ENCODE results near the gene MAPT. TPM values are rescaled to one million over a fixed set of nuclear protein-coding genes. Genes with fewer than 3 reads are reported as not detected.
A peak's percentile ranks its signal among the peaks of the same experiment; 100 is the strongest.
"Not testable (repeated sequence)": the region's sequence is repeated elsewhere in the genome, so short reads cannot be mapped to it uniquely, and the experiment has no call there.

Gene MAPT
- total RNA-seq, 1 experiment from 2014 or later = 0.06 TPM

DNA sequence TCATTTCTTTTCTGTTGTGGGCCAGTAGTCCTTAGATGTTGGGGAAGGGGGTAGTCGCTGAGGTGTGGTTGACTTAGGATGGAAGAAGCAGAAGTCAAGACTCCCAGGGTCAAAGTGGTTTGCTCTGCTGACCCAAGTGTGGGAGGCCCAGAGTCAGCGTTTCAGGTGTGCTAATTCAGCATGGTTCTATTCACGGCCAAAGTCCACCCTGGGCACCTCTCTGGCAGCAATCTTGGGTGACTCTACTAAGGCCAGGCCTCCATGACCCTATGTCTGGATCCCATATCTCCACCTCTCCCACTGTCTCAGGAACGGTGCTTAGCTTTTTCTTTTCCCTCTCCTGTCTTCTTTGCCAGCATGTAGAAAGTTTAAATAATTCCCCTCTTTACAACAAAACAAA lies 32.9 kb downstream of the MAPT start:
- DNase-seq (ENCODE audit: low read depth) = no peak

DNA sequence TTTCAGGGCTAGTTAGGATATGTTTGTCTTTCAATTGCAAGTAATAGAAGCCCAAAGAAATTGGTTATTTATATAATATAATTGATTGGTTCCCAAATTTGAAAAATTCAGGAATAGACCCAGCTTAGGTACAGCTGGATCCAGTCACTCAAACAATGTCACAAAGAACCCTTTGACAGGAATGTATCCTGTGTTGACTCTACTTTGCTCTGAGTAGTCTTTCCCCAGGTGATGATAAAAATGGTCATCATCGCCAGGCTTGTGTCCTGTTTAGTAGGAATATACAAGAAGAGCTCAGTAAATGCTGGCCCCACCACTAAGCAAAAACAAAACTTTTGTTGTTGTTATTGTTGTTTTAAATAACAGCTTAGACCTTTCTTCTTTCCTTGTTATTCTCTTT lies 35.0 kb downstream of the MAPT start:
- no peak for DNase-seq (ENCODE audit: low read depth)

DNA sequence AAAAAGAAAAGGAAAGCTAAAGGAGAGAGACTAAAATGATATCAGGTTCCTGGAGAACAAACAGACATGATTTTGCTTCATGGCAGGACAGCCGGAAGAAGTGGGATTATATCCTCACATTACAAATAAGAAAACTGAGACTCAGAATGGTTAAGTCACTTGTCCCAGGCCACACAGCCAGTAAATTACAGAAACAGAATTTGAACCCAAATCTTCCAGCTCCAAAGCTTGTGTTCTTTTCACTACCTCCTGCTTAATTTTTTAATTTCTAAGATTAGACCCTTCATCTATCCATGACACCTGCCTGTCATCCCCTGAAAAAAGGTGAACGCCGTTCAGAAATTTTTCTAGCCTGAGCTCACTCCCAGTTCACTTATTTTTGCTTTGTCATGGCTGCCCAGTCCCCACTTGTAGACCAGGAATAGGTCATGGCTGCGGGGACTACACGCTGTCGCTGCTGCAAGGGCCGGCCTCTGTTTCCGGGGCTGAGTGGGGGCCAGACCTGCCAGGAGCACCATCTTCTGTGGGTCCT lies 36.1 kb downstream of the MAPT start:
- no peak for DNase-seq (ENCODE audit: low read depth)

DNA sequence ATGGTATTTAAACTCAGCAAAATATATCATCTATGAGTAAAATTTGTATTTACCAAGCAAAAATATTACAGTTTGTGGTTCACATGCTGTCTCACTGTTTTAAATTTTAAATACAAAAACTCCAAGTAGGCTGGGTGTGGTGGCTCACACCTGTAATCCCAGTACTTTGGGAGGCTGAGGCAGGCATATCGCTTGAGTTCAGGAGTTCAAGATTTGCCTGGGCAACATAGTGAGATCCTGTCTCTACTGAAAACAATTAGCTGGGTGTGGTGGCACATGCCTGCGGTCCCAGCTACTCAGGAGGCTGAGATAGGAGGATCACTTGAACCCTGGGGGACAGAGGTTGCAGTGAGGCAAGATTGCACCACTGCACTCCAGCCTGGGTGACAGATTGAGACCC lies 37.3 kb downstream of the MAPT start:
- no peak for DNase-seq (ENCODE audit: low read depth)

DNA sequence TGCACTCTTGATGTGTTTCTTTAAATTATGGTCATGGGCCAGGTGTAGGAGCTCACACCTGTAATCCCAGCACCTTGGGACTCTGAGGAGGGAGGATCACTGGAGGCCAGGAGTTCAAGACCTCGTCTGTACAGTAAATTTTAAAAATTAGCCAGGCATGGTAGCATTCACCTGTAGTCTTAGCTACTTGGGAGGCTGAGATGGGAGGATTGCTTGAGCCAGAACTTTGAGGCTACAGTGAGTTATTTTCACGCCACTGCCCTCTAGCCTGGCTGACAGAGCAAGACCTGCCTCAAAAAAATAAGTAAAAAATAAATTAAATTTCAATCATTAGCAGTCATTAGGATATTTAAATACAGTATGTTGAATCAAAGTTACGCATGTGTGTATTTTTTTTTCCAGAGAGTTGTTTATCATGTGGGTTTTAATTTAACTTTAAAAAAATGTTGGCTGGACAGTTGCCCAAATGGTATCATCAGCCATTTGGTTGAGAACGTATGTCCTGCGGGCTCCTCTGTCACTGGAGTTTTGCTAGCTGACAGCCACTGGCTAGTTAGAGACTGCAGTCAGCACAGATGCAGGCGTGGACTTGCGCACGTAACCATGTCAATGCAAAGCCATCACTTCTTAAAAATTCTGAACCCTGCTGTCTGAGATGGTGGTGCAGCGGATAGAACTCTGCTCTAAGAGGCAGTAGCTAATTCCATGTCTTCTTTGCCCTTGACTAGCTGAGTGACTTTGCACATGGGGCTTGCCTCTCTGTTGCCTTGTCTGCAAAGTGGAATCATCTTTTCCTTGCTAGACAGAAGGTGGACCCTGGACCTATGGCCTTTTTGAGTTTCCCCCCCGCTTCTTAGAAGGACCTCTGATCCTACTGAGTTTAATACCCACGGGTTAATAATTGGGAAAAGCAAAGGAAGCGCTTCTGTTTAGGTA lies 40.0 kb downstream of the MAPT start:
- DNase-seq (ENCODE audit: low read depth) = no peak

DNA sequence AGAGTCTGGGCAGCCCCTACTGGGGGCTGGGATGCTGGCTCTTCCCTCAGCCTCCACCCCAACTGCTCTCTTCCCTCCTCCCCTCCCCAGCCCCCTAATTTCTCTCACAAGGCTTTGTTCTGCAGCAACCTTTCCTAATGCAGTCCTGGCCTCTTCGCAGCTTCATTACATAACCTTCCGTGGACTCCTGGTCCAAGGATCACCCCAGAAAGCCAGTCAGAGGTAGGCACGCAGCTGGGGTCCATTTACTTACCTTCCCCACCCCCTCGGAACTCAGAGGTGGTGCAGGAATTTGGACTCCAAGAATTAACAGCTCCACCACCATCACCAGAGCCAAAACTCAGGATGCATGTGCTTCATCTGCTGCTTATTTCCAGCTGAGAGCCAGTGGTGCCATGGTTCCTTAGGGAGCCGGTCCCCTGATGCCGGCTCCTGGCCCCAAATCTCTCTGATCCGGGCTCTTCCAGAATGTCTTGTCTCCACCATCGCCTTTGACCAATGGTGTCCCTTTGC lies 40.9 kb downstream of the MAPT start:
- DNase-seq (ENCODE audit: low read depth) = no peak

DNA sequence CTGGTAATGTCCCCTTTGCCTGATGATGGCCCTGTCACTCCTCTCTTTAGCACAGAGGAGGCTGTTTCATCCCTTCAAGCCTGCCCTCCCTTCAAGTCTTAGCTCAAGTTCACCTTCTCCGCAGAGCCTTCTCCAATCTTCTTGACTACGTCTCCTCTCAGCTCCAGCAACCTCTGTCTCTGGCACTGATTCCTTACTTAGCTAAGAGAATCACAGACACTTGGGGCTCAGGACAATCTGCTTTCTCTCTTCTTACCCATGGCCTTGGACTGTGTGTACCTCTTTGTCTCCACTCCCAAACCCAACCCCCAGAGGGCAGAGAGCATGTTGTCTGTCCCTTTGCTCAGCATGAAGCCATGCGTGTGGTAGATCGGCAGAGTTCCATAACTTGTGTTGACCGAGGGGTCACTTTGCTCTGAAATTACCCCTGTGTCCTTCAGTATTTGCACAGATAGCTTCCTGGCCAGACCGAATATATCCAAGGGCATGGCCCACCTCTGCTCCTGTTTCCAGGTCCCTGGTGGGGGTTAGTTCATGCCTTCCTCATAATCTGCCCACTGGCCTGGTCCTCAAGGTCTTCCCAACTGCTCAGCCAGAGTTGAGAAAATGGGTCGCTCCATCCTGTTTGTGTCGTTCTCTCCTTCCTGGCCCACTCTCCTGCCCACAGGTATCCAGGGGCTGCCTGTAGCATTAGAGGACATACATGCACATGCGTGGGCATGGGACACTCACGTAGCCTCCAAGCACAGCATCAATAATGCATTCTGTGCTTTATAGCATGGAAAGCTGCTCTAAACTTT lies 41.6 kb downstream of the MAPT start:
- no peak for DNase-seq (ENCODE audit: low read depth)

DNA sequence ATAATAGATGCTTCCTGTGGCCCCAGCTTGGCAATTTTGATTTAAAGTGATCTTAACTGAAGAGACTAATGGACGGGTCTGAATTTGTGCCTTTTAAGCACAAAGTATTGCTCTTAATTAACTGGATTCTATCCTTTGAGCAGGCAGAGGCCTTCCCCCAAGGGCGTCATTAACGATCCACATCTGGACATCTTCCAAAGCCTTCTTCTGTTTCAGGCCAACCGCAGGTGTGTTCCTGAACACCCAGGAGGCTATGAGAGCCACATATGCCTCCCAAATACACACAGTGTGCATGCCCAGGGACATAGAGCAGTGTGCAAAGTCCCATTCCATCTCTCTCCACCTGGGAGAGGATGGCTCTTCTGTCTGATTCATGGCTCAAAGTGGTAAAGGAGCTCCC lies 42.3 kb downstream of the MAPT start:
- DNase-seq (ENCODE audit: low read depth) = no peak

DNA sequence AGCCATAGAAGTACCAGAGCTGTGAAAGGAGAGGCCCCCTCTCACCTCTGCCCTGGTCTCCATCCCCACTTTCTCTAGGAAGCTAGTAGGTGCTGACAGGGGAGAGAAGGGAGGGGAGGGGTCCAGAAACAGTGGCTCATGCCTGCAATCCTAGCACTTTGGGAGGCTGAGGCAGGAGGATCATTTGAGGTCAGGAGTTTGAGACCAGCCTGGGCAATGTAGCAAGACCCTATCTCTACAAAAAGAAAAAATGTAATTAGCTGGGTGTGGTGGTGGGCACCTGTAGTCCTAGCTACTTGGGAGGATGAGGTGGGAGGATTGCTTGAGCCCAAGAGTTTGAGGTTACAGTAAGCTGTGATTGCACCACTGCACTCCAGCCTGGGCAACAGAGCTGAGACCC lies 42.8 kb downstream of the MAPT start:
- DNase-seq (ENCODE audit: low read depth) = not testable (repeated sequence)

DNA sequence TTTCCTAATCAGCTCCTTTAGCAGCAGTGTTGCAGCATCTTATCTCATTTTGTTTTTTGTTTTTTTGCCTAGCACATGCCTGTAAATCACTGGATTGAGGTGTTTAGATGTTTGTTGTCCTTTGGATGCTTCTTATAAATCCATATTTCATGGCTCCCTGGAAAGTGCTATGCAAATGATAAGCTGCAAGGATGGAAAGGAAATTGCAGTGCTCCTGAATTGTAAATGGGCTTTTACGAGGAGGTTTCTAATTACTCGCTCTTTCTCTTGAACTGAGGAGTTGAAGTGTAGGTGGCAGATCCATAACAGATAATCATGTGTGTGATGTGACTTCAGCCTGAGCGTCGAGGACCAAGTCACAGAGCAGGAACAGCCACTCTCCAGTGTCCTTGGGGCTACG lies 45.0 kb downstream of the MAPT start:
- DNase-seq (ENCODE audit: low read depth) = no peak

DNA sequence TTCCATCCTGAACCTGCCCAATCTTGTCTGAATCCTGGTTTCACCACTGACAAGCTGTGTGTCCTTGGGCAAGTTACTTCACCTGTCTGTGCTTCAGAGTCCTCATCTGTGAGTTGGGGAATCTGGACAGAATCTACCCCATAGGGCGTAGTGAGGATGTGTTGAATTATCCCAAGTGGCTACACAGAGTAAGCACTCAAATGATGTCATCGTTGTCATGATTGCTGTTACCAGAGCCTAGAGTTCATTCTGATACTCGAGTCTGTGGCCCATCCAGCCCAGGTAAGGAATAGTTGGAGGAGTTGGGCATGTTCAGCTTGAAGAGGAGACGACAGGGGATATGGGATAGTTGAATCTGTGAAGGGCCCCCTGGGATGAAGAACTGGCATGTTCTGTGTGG lies 45.9 kb downstream of the MAPT start:
- no peak for DNase-seq (ENCODE audit: low read depth)

DNA sequence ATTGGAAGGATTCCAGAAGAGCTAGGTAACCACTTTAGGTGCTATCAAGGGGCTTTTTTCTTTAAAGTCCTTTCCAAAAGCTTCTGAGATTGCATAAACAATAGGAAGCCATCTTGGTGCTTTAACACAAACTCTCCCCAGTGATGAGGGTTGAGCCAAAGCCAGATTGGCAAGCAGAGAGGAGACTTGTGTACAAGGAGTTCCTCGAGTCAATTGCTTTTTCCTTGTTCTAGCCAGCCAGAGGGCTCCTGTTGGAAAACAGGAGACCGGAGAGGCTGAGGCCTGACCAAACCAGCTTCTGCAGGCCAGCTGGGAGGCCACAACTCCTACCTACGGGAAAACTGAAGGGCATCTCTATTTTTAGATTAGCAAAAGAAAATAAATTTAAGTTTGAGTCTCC lies 46.5 kb downstream of the MAPT start:
- no peak for DNase-seq (ENCODE audit: low read depth)

DNA sequence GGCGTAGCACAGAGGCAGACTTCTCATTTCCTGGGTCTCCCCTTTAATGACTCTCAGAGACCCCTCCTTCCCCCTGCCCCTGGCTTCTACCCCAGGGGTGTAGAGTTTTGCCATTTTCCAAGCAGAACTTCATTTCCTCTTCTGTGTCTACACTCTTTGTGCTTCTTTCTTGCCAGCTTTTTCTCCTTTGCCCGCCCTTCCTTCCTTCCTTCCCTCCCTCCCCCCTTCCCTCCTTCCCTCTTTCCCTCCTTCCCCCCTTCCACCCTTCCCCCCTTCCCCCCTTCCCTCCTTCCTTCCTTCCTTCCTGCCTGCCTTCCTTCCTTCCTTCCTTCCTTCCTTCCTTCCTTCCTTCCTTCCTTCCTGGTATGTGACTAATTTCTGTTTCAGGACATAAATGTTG lies 47.0 kb downstream of the MAPT start:
- no peak for DNase-seq (ENCODE audit: low read depth)

DNA sequence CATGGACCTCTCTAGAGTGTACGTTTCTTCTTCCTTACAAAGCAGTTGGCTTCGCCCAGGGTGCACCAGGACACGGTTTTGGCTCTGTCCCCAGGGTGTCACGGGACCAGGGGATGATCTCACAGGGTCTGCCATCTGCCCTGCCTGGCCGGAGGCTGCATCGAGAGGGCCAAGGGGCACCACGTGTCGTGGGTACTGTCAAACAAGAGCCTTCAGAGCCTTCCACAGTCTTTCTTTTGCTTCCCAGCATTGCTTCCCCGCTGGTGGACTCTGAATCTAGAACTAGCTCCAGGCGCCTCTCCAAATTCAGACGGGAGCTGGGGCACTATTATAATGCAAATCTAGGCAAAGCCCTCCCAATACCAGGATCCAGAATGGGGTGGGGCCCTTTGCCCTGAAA lies 47.9 kb downstream of the MAPT start:
- peak; percentile 32 for DNase-seq (ENCODE audit: low read depth)

DNA sequence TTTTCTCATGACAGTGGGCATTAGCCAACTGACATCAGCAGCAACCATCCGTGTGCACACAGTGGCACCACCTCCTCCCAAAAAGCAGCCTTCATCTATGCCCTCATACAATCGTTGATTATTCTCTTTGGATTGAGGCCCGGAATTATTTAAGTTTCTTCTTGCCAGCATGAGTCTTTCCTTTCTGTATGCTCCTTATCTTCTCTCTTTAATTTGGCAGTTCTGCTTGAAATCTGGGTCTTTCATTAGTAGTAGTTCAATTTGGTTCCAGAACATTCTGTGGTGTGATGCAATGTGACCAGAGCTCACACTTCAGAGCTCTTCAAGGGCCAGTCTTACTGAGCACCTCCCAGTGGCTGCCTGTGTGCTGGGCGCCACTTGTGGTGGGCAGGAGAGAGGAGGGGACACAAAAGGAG lies 52.5 kb downstream of the MAPT start:
- DNase-seq (ENCODE audit: low read depth) = no peak

DNA sequence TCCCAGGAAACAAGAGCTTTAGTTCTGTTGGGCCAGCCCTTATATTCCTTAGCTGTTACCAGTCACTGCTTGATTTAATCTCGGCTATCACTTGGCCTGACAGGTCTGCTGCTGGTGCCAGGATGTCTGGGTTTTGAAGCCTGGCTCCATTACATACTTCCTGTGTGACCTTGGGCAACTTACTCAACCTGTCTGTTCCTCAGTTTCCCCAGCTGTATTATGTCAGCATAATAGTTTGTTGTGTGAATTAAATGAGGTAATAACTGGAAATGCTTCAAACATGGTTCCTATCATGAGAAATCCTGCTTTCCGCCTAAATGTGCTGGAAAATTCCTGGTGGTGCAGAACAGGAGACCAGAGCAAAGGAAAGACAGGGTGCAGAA lies 54.1 kb downstream of the MAPT start:
- DNase-seq (ENCODE audit: low read depth) = no peak

DNA sequence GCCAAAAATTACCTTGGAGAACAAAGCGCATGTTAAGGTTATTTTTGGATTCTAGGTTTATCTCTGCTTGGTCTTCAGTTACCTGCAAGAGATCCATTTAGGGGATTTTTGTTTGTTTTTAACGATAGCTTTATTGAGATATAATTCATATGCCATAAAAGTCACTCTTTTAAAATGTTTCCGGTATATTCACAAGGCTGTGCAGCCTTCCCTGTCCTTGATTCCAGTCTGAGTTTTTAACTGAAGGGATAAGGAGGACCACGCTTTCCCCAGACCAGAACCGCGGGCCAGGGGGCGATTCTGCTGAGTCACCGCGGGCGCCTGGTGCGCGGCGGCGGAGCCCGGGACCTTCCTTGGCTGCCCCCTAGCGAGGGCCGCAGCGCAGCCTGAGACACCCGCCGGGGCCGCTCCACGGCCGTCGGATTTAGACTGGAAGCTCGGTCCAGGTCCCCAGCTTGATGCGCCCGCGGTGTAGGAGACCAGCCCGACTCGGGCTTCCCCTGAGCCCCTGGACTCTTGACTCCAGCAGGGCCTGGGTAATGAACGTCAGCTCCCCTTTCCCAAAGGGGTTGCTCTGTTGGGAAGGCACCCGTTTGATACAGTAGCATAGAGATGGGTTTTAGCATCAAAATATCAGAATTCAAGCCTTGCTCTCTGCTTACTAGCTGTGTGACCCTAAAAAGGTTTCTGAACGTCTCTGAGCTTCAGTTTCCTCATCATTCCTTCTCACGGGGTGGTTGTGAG lies 54.7 kb downstream of the MAPT start:
- DNase-seq (ENCODE audit: low read depth) = peak; percentile 87

DNA sequence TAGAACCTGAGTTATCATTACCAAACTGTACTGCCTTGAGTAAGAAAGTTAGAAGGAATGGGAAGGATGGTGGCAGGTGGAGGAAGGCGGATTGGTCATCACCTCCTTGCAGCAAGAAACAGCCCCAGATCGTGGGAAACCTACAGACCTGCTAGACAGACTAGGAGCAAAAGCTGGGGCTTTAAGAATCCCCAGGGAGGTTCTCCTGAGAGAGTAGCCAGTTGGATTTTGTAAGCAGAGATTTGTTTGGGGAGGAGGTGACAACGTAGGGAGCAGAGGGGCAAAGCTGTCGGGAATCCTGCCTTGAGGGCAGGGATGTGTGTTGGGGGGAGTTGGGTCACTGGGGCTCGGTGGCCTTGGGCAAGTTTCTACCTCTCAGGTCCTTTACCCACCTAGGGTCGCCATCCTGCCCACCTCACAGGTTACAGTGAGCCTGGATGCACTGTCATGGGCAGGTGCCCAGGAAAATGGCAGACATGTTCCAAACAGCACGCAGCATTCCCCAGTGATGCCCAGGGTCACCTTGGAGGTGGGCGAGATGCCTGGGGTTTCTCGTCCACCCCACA lies 55.5 kb downstream of the MAPT start:
- DNase-seq (ENCODE audit: low read depth) = no peak

DNA sequence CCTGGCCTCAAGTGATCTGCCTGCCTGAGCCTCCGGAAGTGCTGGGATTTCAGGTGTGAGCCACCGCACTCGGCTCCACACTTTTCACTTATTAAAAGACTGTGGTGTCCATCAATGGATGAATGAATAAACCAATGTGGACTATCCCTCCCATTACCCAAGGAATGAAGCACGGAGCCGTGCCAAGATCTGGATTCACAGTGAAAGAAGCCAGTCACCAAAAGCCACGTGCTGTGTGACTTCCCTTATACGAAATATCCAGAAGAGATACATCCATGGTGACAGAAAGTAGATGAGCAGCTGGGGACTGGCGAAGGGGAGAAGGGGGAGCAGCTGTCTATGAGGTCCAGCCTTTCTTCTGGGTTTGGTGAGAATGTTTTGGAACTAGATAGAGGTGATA lies 56.5 kb downstream of the MAPT start:
- DNase-seq (ENCODE audit: low read depth) = no peak

DNA sequence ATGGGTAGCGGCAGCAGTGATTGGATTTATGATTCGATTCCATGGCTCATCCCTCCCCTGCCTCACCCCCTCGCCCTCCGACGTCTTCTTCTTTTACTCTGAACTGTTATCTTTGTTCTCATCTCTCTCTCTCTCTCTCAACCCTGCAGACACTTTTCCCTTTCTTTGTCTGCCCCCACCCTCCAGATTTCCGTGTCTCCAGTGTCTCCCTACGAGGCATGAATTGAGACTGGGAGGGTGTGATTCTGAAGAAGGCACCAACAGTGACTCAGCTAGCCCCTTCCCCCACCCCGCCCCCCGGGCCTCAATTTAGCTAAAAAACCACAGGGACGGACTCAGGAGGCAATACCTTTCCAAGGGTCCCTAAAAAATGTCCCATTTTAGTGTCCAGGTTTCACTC lies 57.0 kb downstream of the MAPT start:
- DNase-seq (ENCODE audit: low read depth) = no peak

DNA sequence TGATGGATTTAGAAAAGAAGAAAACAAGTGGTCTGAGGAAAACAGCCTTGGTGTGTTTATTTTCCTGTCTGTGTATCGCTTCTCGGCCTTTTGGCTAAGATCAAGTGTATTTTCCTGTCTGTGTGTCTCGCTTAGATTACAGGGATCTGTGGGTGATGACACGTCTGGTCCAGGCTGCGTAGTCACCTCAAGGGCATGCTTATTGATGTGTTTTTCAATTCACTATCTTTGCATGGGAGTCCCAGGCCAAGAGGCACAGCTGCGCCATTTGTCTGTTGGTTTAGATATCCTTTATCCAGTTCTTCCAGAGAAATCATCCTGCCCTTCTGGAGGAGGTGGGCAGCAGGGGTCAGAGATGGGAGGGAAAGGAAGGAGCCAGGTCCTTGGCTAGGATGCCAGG lies 57.6 kb downstream of the MAPT start:
- DNase-seq (ENCODE audit: low read depth) = no peak

Data from Daoy (cell line).